ENCODE results near the gene SWAP70.

GRCh38 chr11:9733212-9733611 is 69.3 kb downstream of the SWAP70 start:
- TF ChIP-seq CTCF (conservative IDR thresholded peaks at IDR 0.05; ENCODE audit: low read depth in 2 of 2): no peak
- no peak for TF ChIP-seq REST (IDR thresholded peaks at IDR 0.05; ENCODE audit: unreplicated experiment)
- TF ChIP-seq JUNB (IDR thresholded peaks at IDR 0.05; ENCODE audit: unreplicated experiment): no peak
- TF ChIP-seq EZH2 (IDR thresholded peaks at IDR 0.05; ENCODE audit: low read depth, unreplicated experiment): no peak
